Measurements from ENCODE around the gene IRS2. TPM values are rescaled to one million over a fixed set of nuclear protein-coding genes. Genes with fewer than 3 reads are reported as not detected.

IRS2 gene
- total and polyA plus RNA-seq, 2 of the 8 experiments (the other 6 are each of a cell fraction or from before 2014, with no cell fraction given), result 2.6 to 17.0 TPM

GRCh38 chr13:109728791-109729731, 57.3 kb downstream of the IRS2 start (continued):
- TF ChIP-seq CBX8 (IDR thresholded peaks at IDR 0.05; ENCODE audit: borderline replicate concordance, low read depth, low read length) (no peak), RBBP5 (IDR thresholded peaks at IDR 0.05; ENCODE audit: borderline replicate concordance, low read depth, low read length) (no peak), HDAC6 (IDR thresholded peaks at IDR 0.05; ENCODE audit: low read depth, low read length) (no peak), NRF1 (IDR thresholded peaks at IDR 0.05; ENCODE audit: low read depth, low read length) (no peak), CHD2 (IDR thresholded peaks at IDR 0.05; ENCODE audit: low read length) (no peak), FOSL1 (IDR thresholded peaks at IDR 0.05; ENCODE audit: insufficient read depth, low read depth, low read length) (no peak), SRF (IDR thresholded peaks at IDR 0.05; ENCODE audit: low read depth, low read length) (no peak)

All from H1 (cell line).